ENCODE results near the gene ELP2. TPM values are rescaled to one million over a fixed set of nuclear protein-coding genes. Genes with fewer than 3 reads are reported as not detected.
A peak's percentile ranks its signal among the peaks of the same experiment; 100 is the strongest.

Gene ELP2
- total and polyA plus RNA-seq, 9 of the 15 experiments (the other 6 are each of a cell fraction or from before 2014, with no cell fraction given) = 76.8 to 192 (median 140) TPM

- TF ChIP-seq ZC3H4 (CRISPR knock-in tag; IDR thresholded peaks at IDR 0.05; ENCODE audit: borderline replicate concordance) = no peak
- no peak for TF ChIP-seq ZNF444 (CRISPR knock-in tag; IDR thresholded peaks at IDR 0.05)
- peak; percentile 68 for TF ChIP-seq RBBP5 (IDR thresholded peaks at IDR 0.05; ENCODE audit: borderline replicate concordance, insufficient read depth, low read length, poor library complexity, severe bottlenecking)
- peak; percentile 97 for TF ChIP-seq PHF8 (IDR thresholded peaks at IDR 0.05; ENCODE audit: borderline replicate concordance, low read length)
- peak; percentile 28; the same call in 1 of the 2 replicates for TF ChIP-seq ETS1 (conservative IDR thresholded peaks at IDR 0.05; ENCODE audit: control insufficient read depth, low read depth, low read length)
- peak; percentile 40; the same call in 1 of the 2 replicates for TF ChIP-seq VEZF1 (CRISPR knock-in tag; IDR thresholded peaks at IDR 0.05)
- TF ChIP-seq RBFOX2 (IDR thresholded peaks at IDR 0.05; ENCODE audit: low read depth, low read length) = peak; percentile 97
- peak; percentile 76 to 79 for TF ChIP-seq NRF1 (conservative IDR thresholded peaks at IDR 0.05 in 1 of 2, IDR thresholded peaks at IDR 0.05 in 1 of 2)
- TF ChIP-seq YY1 (IDR thresholded peaks at IDR 0.05; ENCODE audit: borderline replicate concordance in 1 of 3, control insufficient read depth in 1 of 3, extremely low read depth in 1 of 3, insufficient read depth in 3 of 3, insufficient read length in 1 of 3, insufficient replicate concordance in 2 of 3, low read depth in 1 of 3, low read length in 2 of 3) = peak in 2 of 3 experiments; percentile 79 to 91
- TF ChIP-seq TFAM (CRISPR knock-in tag; conservative IDR thresholded peaks at IDR 0.05) = no peak
- peak; percentile 55; the same call in 1 of the 2 replicates for TF ChIP-seq KLF13 (tag; IDR thresholded peaks at IDR 0.05; ENCODE audit: borderline replicate concordance, low read depth)
- TF ChIP-seq HNRNPL (IDR thresholded peaks at IDR 0.05; ENCODE audit: low read depth, low read length) = peak; percentile 50; the same call in 1 of the 2 replicates
- TF ChIP-seq SIN3A (IDR thresholded peaks at IDR 0.05; ENCODE audit: borderline replicate concordance in 2 of 2, control insufficient read depth in 1 of 2, low read depth in 2 of 2, low read length in 2 of 2) = peak in 1 of 2 experiments; percentile 83; a peak in 1 of 4 replicates
- TF ChIP-seq POLR2H (tag; IDR thresholded peaks at IDR 0.05; ENCODE audit: low read depth) = peak; percentile 69
- TF ChIP-seq NELFE (IDR thresholded peaks at IDR 0.05; ENCODE audit: insufficient read depth, insufficient read length) = no peak
- peak in 1 of 2 experiments; percentile 37; a peak in 1 of 4 replicates for TF ChIP-seq HDAC1 (IDR thresholded peaks at IDR 0.05)
- 0 out of 2 replicates have a peak, but pooled peaks have one; percentile 25 for TF ChIP-seq HCFC1 (IDR thresholded peaks at IDR 0.05; ENCODE audit: low read depth, low read length)
- TF ChIP-seq FOXA1 (IDR thresholded peaks at IDR 0.05; ENCODE audit: borderline replicate concordance) = no peak
- TF ChIP-seq KDM5B (IDR thresholded peaks at IDR 0.05; ENCODE audit: insufficient replicate concordance, low read depth, low read length) = peak; percentile 88
- no peak for TF ChIP-seq ZNF224 (CRISPR knock-in tag; IDR thresholded peaks at IDR 0.05)
- 0 out of 2 replicates have a peak, but pooled peaks have one; percentile 50 for TF ChIP-seq ZNF740 (CRISPR knock-in tag; IDR thresholded peaks at IDR 0.05)
- TF ChIP-seq ZNF740 (tag; IDR thresholded peaks at IDR 0.05) = no peak
Observed at GRCh38 chr18:36187193-36187825, 57.6 kb downstream of the ELP2 start, which contains the start of gene MOCOS (continued).

All from K562 (cell line).